Esophagus muscularis mucosa (tissue), 4 donors: ENCODE data around the gene GNS. TPM values are rescaled to one million over a fixed set of nuclear protein-coding genes. Genes with fewer than 3 reads are reported as not detected.
A peak's percentile ranks its signal among the peaks of the same experiment; 100 is the strongest.

Source experiments
- DNase-seq: peaks from one replicate; pipeline ENCODE4 v3.0.0-alpha.2; 2017; ENCODE audit errors: extremely low spot score
- H3K27ac ChIP-seq, 4 donors: fragments of 200-600 bp; sonication (generic); replicated peaks in 1 of 4; 1 replicate in 3 of 4; 2 replicates in 1 of 4; pipeline ENCODE4 v1.5.1; 2016 to 2019; ENCODE audit warnings: mild to moderate bottlenecking in 1 of 4
- H3K27me3 ChIP-seq, 4 donors: fragments of 200-600 bp; sonication (generic); one replicate each; pipeline versions ENCODE4 v1.5.1 to v1.6.0; 2016 to 2019
- H3K36me3 ChIP-seq, 4 donors: fragments of 200-600 bp; sonication (generic); one replicate each; pipeline ENCODE4 v1.5.1; 2016 to 2019
- H3K4me1 ChIP-seq, 4 donors: fragments of 200-600 bp; sonication (generic); one replicate each; pipeline ENCODE4 v1.5.1; 2016 to 2019
- H3K4me3 ChIP-seq, 4 donors: fragments of 200-600 bp; sonication (generic); 1 replicate in 2 of 4; 2 replicates in 2 of 4; pipeline ENCODE4 v1.5.1; 2016 to 2019; ENCODE audit warnings: mild to moderate bottlenecking in 4 of 4, moderate library complexity in 1 of 4
- H3K9me3 ChIP-seq, 4 donors: fragments of 200-600 bp; sonication (generic); 1 replicate in 3 of 4; 2 replicates in 1 of 4; pipeline ENCODE4 v1.5.1; 2016 to 2019
- EP300 ChIP-seq: sonication (generic); formaldehyde crosslinking; IDR thresholded peaks from one replicate; pipeline ENCODE4 v1.6.1; 2017; ENCODE audit warnings: antibody characterized with exemption
- POLR2A ChIP-seq: fragments of 450-650 bp; IDR thresholded peaks from one replicate; pipeline ENCODE4 v1.6.1; 2017; ENCODE audit warnings: antibody characterized with exemption, moderate library complexity, mild to moderate bottlenecking, low read depth
- POLR2AphosphoS5 ChIP-seq, 2 donors: sonication (generic); formaldehyde crosslinking; IDR thresholded peaks; one replicate each; pipeline ENCODE4 v1.6.1; 2017; ENCODE audit warnings: antibody characterized with exemption in 2 of 2
- WGBS: methylation state at CpG from one replicate; pipeline ENCODE4 v1.1.5; 2018; 5-methylcytosine and 5-hydroxymethylcytosine counted together
- intact Hi-C: fragments of 100-400 bp; cut with DNase I; formaldehyde crosslinking; loops from one replicate; pipeline ENCODE4 v1.15.1; 2023
- total RNA-seq, 4 donors: library from RNA; depleted of rRNA; stranded (reverse); fragments of >200 nt; gene quantifications; one replicate each; pipeline versions ENCODE4 v1.1.0 to v1.2.1, GENCODE V29; 2016
- TF ChIP-seq, protein P1 (sequence below), 3 experiments: fragments of 200-600 bp in 2 of 3; fragments of 450-650 bp in 1 of 3; sonication (generic) in 2 of 3; IDR thresholded peaks; one replicate each; pipeline ENCODE4 v1.5.1; 2017 to 2019; ENCODE audit warnings: antibody characterized with exemption in 3 of 3, mild to moderate bottlenecking in 2 of 3, moderate library complexity in 1 of 3

Gene GNS
- total RNA-seq, 4 donors from 2014 or later, result 71.0 to 92.9 (median 89.9) TPM

DNA sequence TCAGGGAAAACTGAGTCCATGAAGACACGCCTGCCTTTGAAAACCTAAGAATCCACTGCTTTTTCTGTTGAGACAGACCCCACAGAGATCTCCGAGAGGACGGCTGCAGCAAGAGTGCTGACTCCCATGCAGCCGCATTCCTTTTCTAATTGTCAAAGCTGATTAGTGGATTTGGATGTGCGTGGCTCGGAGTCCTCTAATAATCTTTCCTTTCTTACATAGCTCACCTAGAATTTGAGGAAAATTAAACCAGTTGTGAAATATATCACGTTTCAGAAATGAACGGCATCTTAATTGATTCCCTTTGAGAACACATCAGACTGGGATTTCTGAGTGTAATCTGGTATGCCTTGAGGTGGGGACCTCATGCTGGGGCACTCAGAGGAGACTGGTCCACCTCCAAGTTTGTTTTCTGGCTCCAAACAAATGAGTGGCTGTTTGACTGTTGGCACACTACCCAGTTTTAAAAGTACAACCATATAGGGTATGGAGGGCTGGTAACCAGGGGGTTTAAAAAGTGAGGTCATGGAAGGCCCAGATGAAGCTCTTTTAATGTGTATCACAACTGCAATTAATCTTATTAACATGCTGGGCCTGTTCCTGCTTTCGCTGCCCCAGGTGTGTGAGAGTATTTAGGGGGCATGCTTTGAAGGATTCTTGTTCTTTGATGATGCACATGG, 85.6 kb downstream of the GNS start:
- DNase-seq, result no peak
- intact Hi-C loops, result no loop called here
- no peak overlapping the region for H3K4me3 ChIP-seq
- H3K27me3 ChIP-seq, result no peaks in the 10 kb centered on the region
- 47% methylated on average over 9 of the region's 9 CpGs for WGBS
- no peaks in the 10 kb centered on the region for H3K9me3 ChIP-seq
- peaks cover 87 to 100% (median 99%) of the 10 kb centered on the region in 4 donors for H3K4me1 ChIP-seq
- H3K36me3 ChIP-seq, result no peaks in the 10 kb centered on the region
- peak overlapping the region; percentile 82 to 85 (median 83) for H3K27ac ChIP-seq
- TF ChIP-seq POLR2AphosphoS5 (IDR thresholded peaks at IDR 0.05), result peak; percentile 5 to 36
- no peak for TF ChIP-seq EP300
- no peak for TF ChIP-seq POLR2A

DNA sequence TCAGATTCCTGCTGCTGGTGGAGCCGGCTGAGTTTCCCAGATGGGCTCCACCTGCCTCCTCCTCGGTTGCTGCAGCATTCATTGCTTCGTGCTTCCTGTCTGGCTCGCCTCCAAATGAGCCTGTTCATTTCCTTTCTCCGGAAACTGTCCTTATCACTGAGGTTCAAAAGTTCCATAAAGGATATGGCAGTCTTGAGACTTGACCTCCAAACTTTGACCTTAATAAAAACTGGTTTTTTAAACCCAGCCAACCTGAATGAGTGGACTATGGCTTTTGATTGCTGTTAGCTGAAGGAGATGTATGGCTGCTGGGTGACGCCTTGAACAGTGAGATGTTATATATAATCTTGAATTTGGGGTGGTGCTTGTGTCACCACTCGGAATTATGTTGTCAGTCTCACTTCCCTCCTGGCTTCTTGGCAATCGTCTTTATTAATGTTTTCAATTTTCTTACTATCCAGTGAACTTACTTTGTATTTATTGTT, 86.2 kb downstream of the GNS start:
- TF ChIP-seq, protein P1, sequence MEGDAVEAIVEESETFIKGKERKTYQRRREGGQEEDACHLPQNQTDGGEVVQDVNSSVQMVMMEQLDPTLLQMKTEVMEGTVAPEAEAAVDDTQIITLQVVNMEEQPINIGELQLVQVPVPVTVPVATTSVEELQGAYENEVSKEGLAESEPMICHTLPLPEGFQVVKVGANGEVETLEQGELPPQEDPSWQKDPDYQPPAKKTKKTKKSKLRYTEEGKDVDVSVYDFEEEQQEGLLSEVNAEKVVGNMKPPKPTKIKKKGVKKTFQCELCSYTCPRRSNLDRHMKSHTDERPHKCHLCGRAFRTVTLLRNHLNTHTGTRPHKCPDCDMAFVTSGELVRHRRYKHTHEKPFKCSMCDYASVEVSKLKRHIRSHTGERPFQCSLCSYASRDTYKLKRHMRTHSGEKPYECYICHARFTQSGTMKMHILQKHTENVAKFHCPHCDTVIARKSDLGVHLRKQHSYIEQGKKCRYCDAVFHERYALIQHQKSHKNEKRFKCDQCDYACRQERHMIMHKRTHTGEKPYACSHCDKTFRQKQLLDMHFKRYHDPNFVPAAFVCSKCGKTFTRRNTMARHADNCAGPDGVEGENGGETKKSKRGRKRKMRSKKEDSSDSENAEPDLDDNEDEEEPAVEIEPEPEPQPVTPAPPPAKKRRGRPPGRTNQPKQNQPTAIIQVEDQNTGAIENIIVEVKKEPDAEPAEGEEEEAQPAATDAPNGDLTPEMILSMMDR (IDR thresholded peaks at IDR 0.05), result no peak
- TF ChIP-seq POLR2A (no peak), EP300 (no peak), POLR2AphosphoS5 (IDR thresholded peaks at IDR 0.05) (no peak)

DNA sequence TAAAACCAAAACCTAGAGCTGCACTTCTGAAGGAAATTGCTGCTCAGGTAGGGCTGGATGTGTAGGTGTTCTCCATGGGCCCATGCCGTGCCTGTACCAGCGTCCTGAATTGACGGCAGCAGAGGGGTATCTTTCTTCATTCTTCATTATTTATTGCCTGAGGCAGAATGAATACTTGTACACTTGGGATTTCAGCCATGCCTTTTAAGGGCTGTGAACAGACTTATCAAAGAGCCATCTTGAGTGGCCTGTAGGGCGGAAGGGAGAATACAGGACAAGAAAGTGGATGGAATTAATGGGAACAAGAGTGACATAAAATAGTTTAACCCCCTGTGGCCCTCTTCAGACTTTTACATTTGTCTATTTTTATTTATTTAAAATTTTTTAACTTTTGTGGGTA, 87.5 kb downstream of the GNS start:
- H3K4me3 ChIP-seq, result no peak overlapping the region
- intact Hi-C loops, result no loop called here
- DNase-seq, result no peak
- peaks cover 92 to 100% (median 100%) of the 10 kb centered on the region in 4 donors for H3K4me1 ChIP-seq
- H3K27me3 ChIP-seq, result no peaks in the 10 kb centered on the region
- H3K9me3 ChIP-seq, result no peaks in the 10 kb centered on the region
- H3K27ac ChIP-seq, result peak overlapping the region; percentile 82 to 85 (median 83)
- H3K36me3 ChIP-seq, result no peaks in the 10 kb centered on the region
- 66% methylated on average over 4 of the region's 4 CpGs for WGBS
- no peak for TF ChIP-seq POLR2AphosphoS5 (IDR thresholded peaks at IDR 0.05)

More for the DNA sequence above, 86.2 kb downstream of the GNS start:
- intact Hi-C loops, result no loop called here
- Histone ChIP-seq H3K36me3 (no peaks in the 10 kb centered on the region), H3K4me3 (no peak overlapping the region), H3K27ac (peak overlapping the region; percentile 82 to 85 (median 83)), H3K9me3 (no peaks in the 10 kb centered on the region), H3K27me3 (no peaks in the 10 kb centered on the region), H3K4me1 (peaks cover 90 to 100% (median 100%) of the 10 kb centered on the region in 4 donors)
- 11% methylated on average over 8 of the region's 8 CpGs for WGBS
- no peak for DNase-seq

DNA sequence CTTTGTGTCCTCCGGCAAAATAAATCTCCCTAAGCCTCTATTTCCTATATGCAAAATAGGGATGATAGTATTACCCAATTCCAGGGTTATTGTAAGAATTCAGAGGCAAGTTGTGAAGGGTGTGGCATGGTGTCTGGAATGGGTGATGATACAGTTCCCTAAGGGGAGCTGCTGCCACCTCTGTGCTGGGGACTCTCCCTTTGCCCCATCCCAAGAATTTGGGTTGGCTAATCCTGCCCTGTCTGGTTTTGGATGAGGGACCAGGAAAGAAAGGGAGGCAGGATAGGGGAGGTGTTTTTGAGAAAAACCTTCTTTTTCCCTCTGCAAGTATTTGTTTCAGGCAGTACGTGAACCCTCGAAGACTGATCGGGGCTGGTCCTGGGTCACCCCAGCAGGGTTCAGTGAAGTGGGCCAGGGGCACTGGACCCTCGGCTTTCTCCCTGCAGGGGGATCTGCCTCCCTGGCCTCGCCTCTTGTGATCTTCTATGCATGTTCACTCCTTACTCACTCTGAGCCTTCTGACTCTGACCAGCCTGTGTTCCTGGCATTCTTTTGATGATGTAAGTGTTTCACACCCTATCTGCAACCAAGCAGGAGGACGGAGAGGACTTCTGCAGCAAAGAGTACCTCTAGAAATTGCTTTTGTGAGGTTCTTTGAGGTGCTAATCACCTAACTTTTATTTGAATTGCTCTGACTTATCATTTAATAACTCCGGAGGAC, 88.1 kb downstream of the GNS start:
- intact Hi-C loops, result no loop called here
- Histone ChIP-seq H3K27ac (peak overlapping the region; percentile 82 to 85 (median 83)), H3K36me3 (no peaks in the 10 kb centered on the region), H3K4me3 (no peak overlapping the region), H3K4me1 (peaks cover 92 to 100% (median 100%) of the 10 kb centered on the region in 4 donors), H3K9me3 (no peaks in the 10 kb centered on the region), H3K27me3 (no peaks in the 10 kb centered on the region)
- no peak for DNase-seq
- no peak for TF ChIP-seq EP300
- no peak for TF ChIP-seq POLR2A
- TF ChIP-seq, protein P1 (IDR thresholded peaks at IDR 0.05), result no peak
- peak; percentile 74 to 80 for TF ChIP-seq POLR2AphosphoS5 (IDR thresholded peaks at IDR 0.05)
- WGBS, result 68% methylated on average over 8 of the region's 8 CpGs

DNA sequence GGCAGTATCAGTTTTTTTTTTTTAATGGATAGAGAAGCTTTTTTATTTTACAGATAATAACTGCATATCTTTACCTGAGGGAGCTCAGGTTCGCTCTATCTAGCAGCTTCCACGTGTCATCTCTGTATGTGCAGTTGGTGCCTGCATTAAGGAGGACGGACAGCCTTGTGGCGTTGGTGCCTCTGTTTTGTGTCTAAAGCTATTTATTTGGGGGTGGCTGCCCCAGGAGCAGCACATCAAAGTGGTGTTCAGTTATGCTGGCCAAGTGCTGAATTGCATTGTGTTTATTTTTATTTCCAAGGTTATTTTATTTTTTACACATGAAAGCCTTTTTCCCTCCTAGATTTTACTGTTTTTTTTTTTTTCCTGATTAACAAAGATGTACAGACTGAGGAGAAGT, 89.2 kb downstream of the GNS start:
- no peak for DNase-seq
- Histone ChIP-seq H3K4me3 (peak overlapping the region in 1 of 4 donors; percentile 14), H3K27ac (peak overlapping the region; percentile 82 to 85 (median 83)), H3K27me3 (no peaks in the 10 kb centered on the region), H3K4me1 (peaks cover 95 to 100% (median 100%) of the 10 kb centered on the region in 4 donors), H3K36me3 (no peaks in the 10 kb centered on the region), H3K9me3 (no peaks in the 10 kb centered on the region)
- intact Hi-C loops, result no loop called here
- 45% methylated on average over 4 of the region's 4 CpGs for WGBS
- TF ChIP-seq, protein P1 (IDR thresholded peaks at IDR 0.05), result peak in 1 of 3 experiments; percentile 7
- TF ChIP-seq EP300 (no peak), POLR2AphosphoS5 (IDR thresholded peaks at IDR 0.05) (no peak), POLR2A (no peak)
